ENCODE data around the gene SEMA6D.
A peak's percentile ranks its signal among the peaks of the same experiment; 100 is the strongest.

Gene SEMA6D

DNA sequence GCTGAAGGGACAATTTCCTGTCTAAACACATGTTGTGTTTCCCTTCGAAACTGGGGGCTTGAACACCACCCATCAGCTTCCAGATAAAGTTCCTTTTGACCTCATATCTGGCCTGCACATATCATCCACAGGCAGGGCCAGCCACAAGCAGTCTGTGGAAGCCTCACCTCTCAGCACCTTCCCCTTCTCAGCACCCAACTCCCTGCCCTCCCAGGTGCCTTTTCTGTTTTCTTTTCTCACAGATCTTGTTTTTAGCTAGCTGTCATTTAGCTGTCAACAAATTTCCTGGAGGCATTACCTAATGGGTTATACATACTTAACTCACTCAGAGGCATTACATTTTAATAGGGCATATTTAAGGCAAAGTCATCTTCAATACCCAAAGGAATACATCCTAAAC lies 93.9 kb downstream of the SEMA6D start:
- Histone ChIP-seq H3K36me3 (ENCODE audit: control insufficient read depth, insufficient read depth, low read length) (no peaks in the 10 kb centered on the region), H3K27me3 (replicated peaks; ENCODE audit: control insufficient read depth, insufficient read depth, low read length) (no peaks in the 10 kb centered on the region; the same call in 1 of the 2 replicates), H3K4me3 (replicated peaks; ENCODE audit: low read depth, low read length) (no peak overlapping the region)
- TF ChIP-seq, protein P1, sequence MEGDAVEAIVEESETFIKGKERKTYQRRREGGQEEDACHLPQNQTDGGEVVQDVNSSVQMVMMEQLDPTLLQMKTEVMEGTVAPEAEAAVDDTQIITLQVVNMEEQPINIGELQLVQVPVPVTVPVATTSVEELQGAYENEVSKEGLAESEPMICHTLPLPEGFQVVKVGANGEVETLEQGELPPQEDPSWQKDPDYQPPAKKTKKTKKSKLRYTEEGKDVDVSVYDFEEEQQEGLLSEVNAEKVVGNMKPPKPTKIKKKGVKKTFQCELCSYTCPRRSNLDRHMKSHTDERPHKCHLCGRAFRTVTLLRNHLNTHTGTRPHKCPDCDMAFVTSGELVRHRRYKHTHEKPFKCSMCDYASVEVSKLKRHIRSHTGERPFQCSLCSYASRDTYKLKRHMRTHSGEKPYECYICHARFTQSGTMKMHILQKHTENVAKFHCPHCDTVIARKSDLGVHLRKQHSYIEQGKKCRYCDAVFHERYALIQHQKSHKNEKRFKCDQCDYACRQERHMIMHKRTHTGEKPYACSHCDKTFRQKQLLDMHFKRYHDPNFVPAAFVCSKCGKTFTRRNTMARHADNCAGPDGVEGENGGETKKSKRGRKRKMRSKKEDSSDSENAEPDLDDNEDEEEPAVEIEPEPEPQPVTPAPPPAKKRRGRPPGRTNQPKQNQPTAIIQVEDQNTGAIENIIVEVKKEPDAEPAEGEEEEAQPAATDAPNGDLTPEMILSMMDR (IDR thresholded peaks at IDR 0.05; ENCODE audit: insufficient read depth, low read length, poor library complexity, severe bottlenecking), result no peak
- DNase-seq (ENCODE audit: extremely low read depth, insufficient read length), result no peak

DNA sequence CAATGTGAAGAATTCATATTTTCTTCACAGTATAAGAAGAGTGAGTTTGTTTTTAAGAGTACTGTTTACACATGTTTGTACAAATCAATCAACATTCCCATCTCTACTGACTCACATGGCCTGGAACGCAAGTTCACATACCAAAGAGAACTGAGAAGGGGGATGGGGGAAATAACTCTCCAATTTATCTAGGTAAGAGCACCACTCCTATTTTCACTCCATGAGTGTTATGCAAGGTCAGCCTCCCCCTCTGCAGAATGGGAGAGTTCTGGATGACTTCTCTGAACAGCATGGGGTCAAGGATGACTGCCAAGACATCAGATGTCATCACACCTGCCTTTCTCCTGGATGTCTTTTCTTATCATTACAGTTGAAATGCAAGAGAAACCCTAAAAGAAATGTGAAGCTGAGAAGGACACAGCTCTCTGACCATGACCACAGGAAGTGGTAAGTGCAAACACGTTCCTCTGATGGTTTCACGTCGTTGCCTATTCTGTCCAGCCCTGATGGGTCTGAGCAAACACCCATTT lies 95.2 kb downstream of the SEMA6D start:
- H3K36me3 ChIP-seq (ENCODE audit: control insufficient read depth, insufficient read depth, low read length), result no peaks in the 10 kb centered on the region
- TF ChIP-seq, protein P1 (IDR thresholded peaks at IDR 0.05; ENCODE audit: insufficient read depth, low read length, poor library complexity, severe bottlenecking), result no peak
- H3K4me3 ChIP-seq (replicated peaks; ENCODE audit: low read depth, low read length), result no peak overlapping the region
- DNase-seq (ENCODE audit: extremely low read depth, insufficient read length), result peak; percentile 37
- H3K27me3 ChIP-seq (replicated peaks; ENCODE audit: control insufficient read depth, insufficient read depth, low read length), result no peaks in the 10 kb centered on the region; the same call in 1 of the 2 replicates

DNA sequence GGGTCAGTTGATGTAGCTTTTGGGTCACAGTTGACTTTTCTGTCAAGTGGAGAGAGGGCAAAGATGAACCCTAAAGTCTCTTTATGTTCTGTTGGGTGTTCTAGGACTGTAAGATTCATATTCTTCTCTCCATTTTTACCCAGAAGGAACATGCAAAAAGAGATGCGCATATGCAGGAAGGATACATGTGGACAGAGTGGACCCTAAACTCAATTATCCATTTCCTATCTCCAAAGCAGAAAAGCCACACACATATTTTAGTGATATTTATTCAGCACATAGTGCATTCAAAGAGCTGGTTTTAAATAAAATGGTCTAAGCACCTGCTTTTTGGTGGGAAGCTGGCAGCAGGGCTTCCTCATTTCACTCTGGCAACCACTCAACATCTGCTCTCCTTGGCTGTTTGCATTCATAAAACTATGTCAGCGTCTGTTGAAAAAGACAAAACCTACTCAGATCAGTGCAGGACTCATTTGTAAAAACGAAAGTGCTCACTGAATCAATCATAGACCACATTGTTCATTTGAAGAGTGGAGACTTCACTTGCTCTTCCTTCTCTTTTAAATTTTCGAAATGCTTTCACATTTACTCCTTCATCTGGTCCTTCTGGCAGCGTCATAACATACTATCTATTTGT lies 96.6 kb downstream of the SEMA6D start:
- TF ChIP-seq, protein P1 (IDR thresholded peaks at IDR 0.05; ENCODE audit: insufficient read depth, low read length, poor library complexity, severe bottlenecking), result no peak
- peak; percentile 56 for DNase-seq (ENCODE audit: extremely low read depth, insufficient read length)
- Histone ChIP-seq H3K27me3 (replicated peaks; ENCODE audit: control insufficient read depth, insufficient read depth, low read length) (no peaks in the 10 kb centered on the region; the same call in 1 of the 2 replicates), H3K36me3 (ENCODE audit: control insufficient read depth, insufficient read depth, low read length) (no peaks in the 10 kb centered on the region), H3K4me3 (replicated peaks; ENCODE audit: low read depth, low read length) (no peak overlapping the region)

DNA sequence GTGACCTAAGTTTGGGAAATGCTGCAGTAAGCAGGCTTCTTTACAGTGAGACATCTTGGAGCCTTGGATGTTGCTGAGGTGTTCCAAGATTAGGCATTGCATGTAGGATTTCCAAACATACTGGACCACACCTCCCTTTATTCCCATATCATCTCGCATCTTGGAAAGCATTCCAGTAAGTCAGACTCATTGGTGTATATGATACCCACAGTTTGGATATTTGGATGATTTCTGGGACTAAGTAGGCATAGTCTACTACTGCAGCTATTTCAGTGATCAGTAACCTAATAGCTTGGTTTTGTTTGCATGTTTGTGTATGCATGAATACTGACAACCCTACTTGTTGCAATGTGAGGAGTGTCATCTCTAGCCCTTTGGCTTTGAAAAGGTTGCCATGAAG lies 97.3 kb downstream of the SEMA6D start:
- DNase-seq (ENCODE audit: extremely low read depth, insufficient read length), result no peak
- TF ChIP-seq, protein P1 (IDR thresholded peaks at IDR 0.05; ENCODE audit: insufficient read depth, low read length, poor library complexity, severe bottlenecking), result no peak
- Histone ChIP-seq H3K27me3 (replicated peaks; ENCODE audit: control insufficient read depth, insufficient read depth, low read length) (no peaks in the 10 kb centered on the region), H3K4me3 (replicated peaks; ENCODE audit: low read depth, low read length) (no peak overlapping the region), H3K36me3 (ENCODE audit: control insufficient read depth, insufficient read depth, low read length) (no peaks in the 10 kb centered on the region)

DNA sequence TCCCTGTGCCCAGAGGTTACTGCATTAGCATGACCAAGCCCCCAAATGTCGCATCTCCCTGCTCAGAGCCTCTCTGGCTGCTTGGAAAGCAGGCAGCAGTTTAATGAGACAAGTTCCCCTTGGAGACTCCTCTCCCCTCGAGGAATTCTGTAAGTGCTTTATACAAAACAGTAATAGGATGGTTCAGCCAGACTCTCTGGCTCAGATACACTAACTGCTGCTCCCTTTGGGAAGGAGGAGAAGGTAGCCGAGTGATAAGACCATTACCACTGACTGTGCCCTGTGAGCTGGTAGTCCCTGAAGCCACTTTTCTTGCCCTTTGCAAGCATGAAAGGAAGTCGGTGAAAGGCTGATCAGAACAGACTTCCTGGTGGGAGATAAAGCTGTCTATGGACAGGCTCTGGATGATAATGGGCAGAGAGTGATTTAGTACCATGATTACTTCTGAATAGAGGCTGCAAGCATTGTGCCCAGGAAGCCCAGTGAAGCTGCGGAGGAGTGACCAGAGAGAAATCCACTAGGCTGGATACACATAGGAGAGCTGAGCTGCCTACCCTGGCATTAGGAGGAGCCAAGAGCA lies 100.8 kb downstream of the SEMA6D start:
- no peaks in the 10 kb centered on the region for H3K27me3 ChIP-seq (replicated peaks; ENCODE audit: control insufficient read depth, insufficient read depth, low read length)
- no peaks in the 10 kb centered on the region for H3K36me3 ChIP-seq (ENCODE audit: control insufficient read depth, insufficient read depth, low read length)
- DNase-seq (ENCODE audit: extremely low read depth, insufficient read length), result no peak
- no peak overlapping the region for H3K4me3 ChIP-seq (replicated peaks; ENCODE audit: low read depth, low read length)
- TF ChIP-seq, protein P1 (IDR thresholded peaks at IDR 0.05; ENCODE audit: insufficient read depth, low read length, poor library complexity, severe bottlenecking), result no peak
